Omental fat pad (tissue), 4 donors: ENCODE measurements around the gene BSCL2. TPM values are rescaled to one million over a fixed set of nuclear protein-coding genes. Genes with fewer than 3 reads are reported as not detected.
"Not testable (repeated sequence)": the region's sequence is repeated elsewhere in the genome, so short reads cannot be mapped to it uniquely, and the experiment has no call there.

ENCODE experiments used
- ATAC-seq: fragments of 150-250 bp; one replicate; pipeline ENCODE4 v1.9.1; 2016; ENCODE audit warnings: mild to moderate bottlenecking, moderate library complexity; ENCODE audit not compliant: low FRiP score
- DNase-seq: peaks from one replicate; pipeline ENCODE4 v3.0.0-alpha.2; 2019; ENCODE audit warnings: low spot score
- CTCF ChIP-seq, 3 donors: fragments of 450-650 bp; IDR thresholded peaks; one replicate each; pipeline ENCODE4 v1.5.1; 2016 to 2017; ENCODE audit warnings: antibody characterized with exemption in 3 of 3, mild to moderate bottlenecking in 3 of 3, moderate library complexity in 2 of 3
- total RNA-seq, 4 donors: library from RNA; depleted of rRNA; stranded (reverse); fragments of >200 nt; gene quantifications; one replicate each; pipeline ENCODE4 v1.1.0, GENCODE V29; 2016

BSCL2 gene
- total RNA-seq, 4 donors from 2014 or later, result 37.1 to 51.2 (median 48.2) TPM

DNA sequence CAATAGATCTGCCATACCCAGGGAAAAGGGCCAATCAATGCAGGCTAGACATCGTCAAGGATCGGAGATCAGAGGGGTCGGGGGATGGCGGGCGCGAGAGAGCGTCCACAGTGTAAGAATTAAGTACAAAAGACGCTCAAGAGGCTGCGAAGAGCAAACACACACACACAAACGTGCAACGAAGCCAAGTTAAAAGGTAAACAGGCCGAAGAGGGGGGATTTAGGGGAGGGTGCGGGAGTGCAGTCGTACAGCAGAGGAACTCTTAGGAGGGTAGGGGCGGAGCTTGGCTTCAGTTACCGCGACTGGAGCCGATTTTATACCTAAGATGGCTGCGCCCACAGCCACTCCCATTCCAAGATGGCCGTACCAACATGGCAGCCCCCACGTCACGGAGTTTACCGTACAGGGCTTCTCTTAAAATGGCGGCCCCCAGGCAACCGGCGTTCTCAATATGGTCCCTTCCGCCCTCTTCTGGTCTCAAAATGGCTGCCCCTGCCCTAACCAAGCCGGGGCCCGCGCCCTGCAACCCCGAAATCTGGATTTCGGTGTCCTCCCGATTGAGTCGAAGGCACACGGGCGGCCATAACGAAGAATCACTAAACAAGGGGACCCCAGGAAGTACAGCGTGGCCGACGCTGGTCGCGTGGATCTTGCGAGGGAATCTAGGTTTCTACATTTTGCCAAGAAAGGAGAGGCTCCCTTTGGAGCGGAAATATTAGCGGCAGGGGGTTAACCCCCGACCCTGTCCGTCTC lies 2.2 kb upstream of the BSCL2 start:
- DNase-seq (peak; percentile 89), ATAC-seq (peak; percentile 90)
- TF ChIP-seq CTCF (IDR thresholded peaks at IDR 0.05), result no peak

DNA sequence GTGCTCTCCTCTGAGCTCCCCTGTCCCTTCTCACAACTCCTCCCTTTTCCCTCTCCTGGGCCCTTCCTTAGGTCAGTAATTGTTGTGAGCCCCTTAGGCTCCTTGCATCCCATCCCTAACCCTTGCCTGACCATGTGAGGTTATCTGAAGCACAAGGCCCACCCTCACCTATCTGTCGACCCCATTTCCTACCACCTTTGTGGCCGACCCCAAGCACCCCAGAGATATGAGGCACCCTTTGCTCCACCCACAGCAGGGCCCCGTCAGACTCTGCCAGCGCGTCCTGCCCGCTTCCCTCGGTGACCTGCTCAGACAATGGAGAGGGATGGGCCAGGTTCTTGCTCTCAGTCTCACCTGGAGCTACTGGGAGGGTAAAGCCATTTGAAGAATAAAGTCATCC lies 1.6 kb upstream of the BSCL2 start:
- ATAC-seq, result no peak
- TF ChIP-seq CTCF (IDR thresholded peaks at IDR 0.05), result no peak
- no peak for DNase-seq

DNA sequence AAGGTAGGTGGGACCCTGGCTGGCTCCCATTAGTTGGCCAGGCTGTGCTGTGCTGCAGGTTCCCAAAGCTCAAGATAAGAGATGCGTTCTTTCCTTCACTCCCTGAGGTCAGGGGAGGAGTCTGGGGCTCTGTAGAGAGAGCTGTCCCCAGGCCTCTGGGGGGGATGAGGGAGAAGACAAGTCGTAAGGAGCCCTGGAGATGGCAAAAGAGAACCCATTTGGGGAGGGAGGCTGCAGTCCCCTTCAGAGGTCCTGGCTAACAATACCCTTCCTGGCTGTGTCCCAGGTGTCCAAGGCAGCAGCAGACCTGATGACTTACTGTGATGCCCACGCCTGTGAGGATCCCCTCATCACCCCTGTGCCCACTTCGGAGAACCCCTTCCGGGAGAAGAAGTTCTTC lies 1.2 kb upstream of the BSCL2 start:
- no peak for TF ChIP-seq CTCF (IDR thresholded peaks at IDR 0.05)
- ATAC-seq (no peak), DNase-seq (no peak)

- DNase-seq, result no peak
- TF ChIP-seq CTCF (IDR thresholded peaks at IDR 0.05), result no peak
- ATAC-seq, result no peak
Measured at GRCh38 chr11:62706850-62707247, 375 bp downstream of the BSCL2 start.

DNA sequence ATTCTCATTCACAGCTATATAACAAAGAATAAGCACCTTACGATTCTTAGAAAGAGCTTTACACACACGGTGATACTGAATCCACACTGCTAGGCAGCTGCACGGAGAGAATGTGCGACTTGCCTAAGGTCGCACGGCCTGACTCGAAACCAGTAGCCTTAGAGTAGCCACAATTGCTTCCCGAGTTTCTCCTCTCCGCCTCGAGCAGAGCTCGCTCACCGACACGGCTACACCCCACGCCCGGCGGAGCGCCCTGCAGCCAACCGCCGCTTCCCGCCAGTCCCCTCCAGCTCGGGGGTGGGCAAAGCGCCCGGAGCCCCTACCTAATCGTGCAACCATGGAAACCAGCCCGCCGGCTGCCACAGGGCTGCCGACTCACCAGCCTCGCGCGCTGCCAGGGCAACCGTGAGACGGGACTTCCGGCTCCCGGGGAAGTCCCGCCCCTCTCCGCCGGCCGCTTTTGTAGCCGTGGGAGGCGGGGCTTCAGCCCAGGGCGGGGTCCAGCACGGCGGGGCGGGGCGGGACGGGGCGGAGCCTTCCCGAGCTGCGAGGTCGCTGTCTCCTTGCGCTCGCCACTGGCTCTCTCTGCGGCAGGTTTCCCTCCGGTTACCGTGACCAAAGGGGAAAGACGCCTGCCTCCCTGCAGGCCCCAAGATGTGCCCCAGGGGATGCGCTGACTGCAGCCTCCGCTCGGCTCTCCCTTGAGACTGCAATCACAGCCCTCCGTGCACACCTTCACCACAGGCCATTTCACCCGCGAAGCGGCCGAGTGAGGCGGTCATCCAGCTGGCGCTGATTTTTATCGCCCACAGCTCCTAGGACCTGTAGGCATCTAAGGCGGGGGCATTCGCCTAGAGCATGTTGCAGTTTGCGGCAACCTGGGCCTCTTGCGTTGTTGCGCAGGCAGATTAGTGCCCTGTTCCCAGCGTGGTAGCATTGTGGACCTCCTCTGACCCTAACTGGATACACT lies 1.1 kb downstream of the BSCL2 start:
- DNase-seq (peak; percentile 93), ATAC-seq (peak; percentile 91)
- TF ChIP-seq CTCF (IDR thresholded peaks at IDR 0.05), result no peak

DNA sequence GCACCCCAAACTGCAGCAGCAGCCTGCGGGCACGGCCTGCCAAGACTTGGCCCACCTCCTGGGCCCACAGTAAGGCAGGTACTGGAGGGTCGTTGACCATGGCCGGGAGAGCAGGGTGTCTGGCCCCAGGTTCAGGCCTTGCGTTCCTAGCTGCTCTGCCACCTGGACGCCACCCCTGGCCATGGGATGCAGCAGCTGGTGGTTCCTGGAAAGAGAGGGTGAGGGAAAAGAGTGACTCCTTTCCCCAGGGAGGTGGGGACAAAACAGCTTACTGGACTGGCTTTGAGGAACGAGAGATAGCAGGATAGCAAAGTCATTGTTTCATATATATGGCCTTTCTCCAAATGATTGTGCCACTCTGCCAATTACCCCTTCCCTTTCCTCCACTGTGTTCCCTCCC lies 1.8 kb downstream of the BSCL2 start:
- no peak for TF ChIP-seq CTCF (IDR thresholded peaks at IDR 0.05)
- no peak for DNase-seq
- no peak for ATAC-seq

DNA sequence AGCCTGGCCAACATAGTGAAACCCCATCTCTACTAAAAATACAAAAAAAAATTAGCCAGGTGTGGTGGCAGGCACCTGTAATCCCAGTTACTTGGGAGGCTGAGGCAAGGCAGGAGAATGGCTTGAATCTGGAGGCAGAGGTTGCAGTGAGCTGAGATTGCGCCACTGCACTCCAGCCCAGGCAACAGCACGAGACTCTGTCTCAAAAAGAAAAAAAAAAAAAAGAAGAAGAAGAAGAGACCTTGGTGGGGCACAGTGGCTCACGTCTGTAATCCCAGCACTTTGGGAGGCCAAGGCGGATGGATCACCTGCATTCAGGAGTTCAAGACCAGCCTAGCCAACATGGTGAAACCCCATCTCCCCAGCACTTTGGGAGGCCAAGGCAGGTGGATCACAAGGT lies 3.3 kb downstream of the BSCL2 start:
- not testable (repeated sequence) for ATAC-seq, DNase-seq
